GM23338 (cell line): ENCODE data around the gene YAP1. TPM values are rescaled to one million over a fixed set of nuclear protein-coding genes. Genes with fewer than 3 reads are reported as not detected.

Source experiments
- ATAC-seq: fragments of 200-7000 bp; cut with Tn5 transposase; 3 replicates; pipeline ENCODE4 v1.9.1; 2020
- DNase-seq: peaks from one replicate; pipeline ENCODE4 v3.0.0-alpha.2; 2015; ENCODE audit warnings: low spot score
- H2AFZ ChIP-seq: fragments of 200-600 bp; sonication (generic); 2 replicates; pipeline ENCODE4 v1.8.0; 2016; ENCODE audit warnings: antibody characterized with exemption, mild to moderate bottlenecking, moderate library complexity
- H3F3A ChIP-seq: fragments of 200-600 bp; sonication (generic); replicated peaks from 2 replicates; pipeline ENCODE4 v1.8.0; 2017; ENCODE audit warnings: antibody characterized with exemption, mixed run types, low read depth
- H3K27ac ChIP-seq: fragments of 200-600 bp; sonication (generic); 2 replicates; pipeline ENCODE4 v1.6.1; 2016; ENCODE audit warnings: low read depth
- H3K27me3 ChIP-seq: fragments of 200-600 bp; sonication (generic); 2 replicates; pipeline ENCODE4 v1.8.0; 2016; ENCODE audit warnings: mild to moderate bottlenecking, mixed run types, moderate library complexity; ENCODE audit not compliant: insufficient read depth
- H3K36me3 ChIP-seq: fragments of 200-600 bp; sonication (generic); 2 replicates; pipeline ENCODE4 v1.8.0; 2016; ENCODE audit warnings: mild to moderate bottlenecking; ENCODE audit not compliant: insufficient read depth
- H3K4me1 ChIP-seq: fragments of 200-600 bp; sonication (generic); 2 replicates; pipeline ENCODE4 v1.8.0; 2016; ENCODE audit warnings: mild to moderate bottlenecking, moderate library complexity; ENCODE audit not compliant: insufficient read depth
- H3K4me2 ChIP-seq: fragments of 200-600 bp; sonication (generic); 2 replicates; pipeline ENCODE4 v1.7.1; 2017; ENCODE audit warnings: mixed run types
- H3K4me3 ChIP-seq: fragments of 200-600 bp; sonication (generic); 2 replicates; pipeline ENCODE4 v1.6.1; 2016; ENCODE audit warnings: mixed run types
- H3K79me2 ChIP-seq: fragments of 200-600 bp; sonication (generic); replicated peaks from 2 replicates; pipeline ENCODE4 v1.8.0; 2017; ENCODE audit warnings: mild to moderate bottlenecking; ENCODE audit not compliant: insufficient read depth
- H3K9me2 ChIP-seq: fragments of 200-600 bp; sonication (generic); 2 replicates; pipeline ENCODE4 v1.8.0; 2017; ENCODE audit not compliant: insufficient read depth
- H4K20me1 ChIP-seq: fragments of 200-600 bp; sonication (generic); replicated peaks from 2 replicates; pipeline ENCODE4 v1.8.0; 2017; ENCODE audit warnings: mild to moderate bottlenecking; ENCODE audit not compliant: insufficient read depth
- H3K27ac Mint-ChIP-seq: 2 replicates; pipeline ENCODE4 v1.8.0; 2020; ENCODE audit warnings: inconsistent platforms, mild to moderate bottlenecking, moderate library complexity, mixed read lengths
- H3K27me3 Mint-ChIP-seq: 3 replicates; pipeline ENCODE4 v1.8.0; 2022; ENCODE audit warnings: low read depth, mild to moderate bottlenecking, moderate library complexity, mixed read lengths, inconsistent platforms; ENCODE audit not compliant: insufficient read depth, poor library complexity
- H3K36me3 Mint-ChIP-seq: 3 replicates; pipeline ENCODE4 v1.8.0; 2021; ENCODE audit warnings: low read depth, mild to moderate bottlenecking, inconsistent platforms, moderate library complexity, mixed read lengths
- H3K4me1 Mint-ChIP-seq: 3 replicates; pipeline ENCODE4 v1.8.0; 2020; ENCODE audit warnings: mild to moderate bottlenecking, inconsistent platforms, mixed read lengths
- H3K4me3 Mint-ChIP-seq: 3 replicates; pipeline ENCODE4 v1.8.0; 2021; ENCODE audit warnings: moderate library complexity, mild to moderate bottlenecking, inconsistent platforms, mixed read lengths
- H3K9me3 Mint-ChIP-seq: 3 replicates; pipeline ENCODE4 v1.8.0; 2020; ENCODE audit warnings: moderate library complexity, mild to moderate bottlenecking, inconsistent platforms, mixed read lengths
- CREB1 ChIP-seq: fragments of 250-450 bp; sonication (Bioruptor Pico); IDR thresholded peaks from 2 replicates; pipeline ENCODE4 v1.5.0; 2020; ENCODE audit warnings: low read depth, mild to moderate bottlenecking, moderate library complexity
- EZH2phosphoT487 ChIP-seq: fragments of 200-600 bp; sonication (generic); IDR thresholded peaks from one replicate; pipeline ENCODE4 v1.8.1; 2018; ENCODE audit warnings: antibody characterized with exemption; ENCODE audit not compliant: unreplicated experiment
- NANOG ChIP-seq: IDR thresholded peaks from 2 replicates; pipeline ENCODE4 v1.6.1; 2016; ENCODE audit warnings: antibody characterized with exemption, borderline replicate concordance
- POLR2AphosphoS5 ChIP-seq: IDR thresholded peaks from 2 replicates; pipeline ENCODE4 v1.6.1; 2016; ENCODE audit warnings: antibody characterized with exemption, low read depth
- STAT1 ChIP-seq: IDR thresholded peaks from one replicate; pipeline ENCODE4 v1.6.1; 2016; ENCODE audit warnings: antibody characterized with exemption; ENCODE audit not compliant: unreplicated experiment
- polyA plus RNA-seq: library from polyadenylated mRNA; unstranded; fragments of >200 nt; fragmentation: Nextera tagmentation; extraction: Ambion mirVana; gene quantifications from 2 replicates; pipeline ENCODE4 v1.2.1, GENCODE V29; 2016
- total RNA-seq: library from RNA; depleted of rRNA; stranded (reverse); fragments of >200 nt; shearing (Covaris generic); gene quantifications from 2 replicates; pipeline ENCODE4 v1.2.3, GENCODE V29; 2014
- TF ChIP-seq, protein P1 (sequence below): IDR thresholded peaks from one replicate; pipeline ENCODE4 v1.6.1; 2018; ENCODE audit warnings: antibody characterized with exemption; ENCODE audit not compliant: unreplicated experiment
- TF ChIP-seq, protein P2 (sequence below), 2 experiments: fragments of 200-600 bp in 1 of 2; sonication (generic) in 1 of 2; conservative IDR thresholded peaks; 2 replicates each; pipeline versions ENCODE4 v1.5.1 to v1.6.1; 2016 to 2017; ENCODE audit warnings: antibody characterized with exemption in 2 of 2, low read depth in 2 of 2, mild to moderate bottlenecking in 2 of 2, moderate library complexity in 1 of 2

Gene YAP1
- total and polyA plus RNA-seq, 2 experiments from 2014 or later: 17.2 to 155 TPM

DNA sequence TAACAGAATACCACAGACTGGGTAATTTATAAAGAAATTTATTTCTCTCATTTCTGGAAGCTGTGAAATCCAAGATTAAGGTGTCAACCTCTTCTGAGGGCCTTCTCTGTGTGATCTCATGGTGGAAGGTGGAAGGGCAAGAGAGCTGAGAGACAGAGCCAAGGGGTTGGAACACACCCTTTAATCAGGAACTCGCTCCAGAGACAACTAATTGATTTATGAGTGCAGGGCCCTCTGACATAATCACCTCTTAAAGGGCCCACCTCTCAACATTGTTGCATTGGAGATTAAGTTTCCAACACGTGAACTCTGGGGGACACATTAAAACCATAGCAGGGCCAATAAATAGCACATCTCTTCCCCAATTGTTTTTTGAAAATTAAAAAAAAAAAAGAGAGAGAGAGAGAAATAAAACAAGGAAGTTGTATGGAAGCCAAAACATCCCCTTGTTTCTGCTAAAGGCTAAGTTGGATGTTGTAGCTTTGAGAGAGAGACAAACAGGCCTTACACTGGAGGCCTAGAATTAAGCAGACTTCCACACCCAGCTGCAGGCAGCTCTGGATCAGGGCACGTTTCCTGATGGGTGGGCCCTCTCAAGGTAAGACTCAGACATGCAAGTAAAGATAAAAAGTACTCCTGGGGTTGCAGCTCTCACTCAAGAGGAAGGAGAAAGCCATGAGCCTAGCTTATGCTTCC, 142.9 kb downstream of the YAP1 start:
- Mint-ChIP-seq H3K4me3 (no peak overlapping the region), H3K4me1 (peaks cover 8% of the 10 kb centered on the region), H3K27me3 (peaks cover 2% of the 10 kb centered on the region), H3K27ac (no peak overlapping the region), H3K36me3 (no peaks in the 10 kb centered on the region; the same call in 2 of the 3 replicates), H3K9me3 (no peaks in the 10 kb centered on the region)
- H3K4me3 ChIP-seq: no peak overlapping the region
- peak overlapping the region; percentile 15; the same call in 1 of the 2 replicates for H2AFZ ChIP-seq
- no peaks in the 10 kb centered on the region for H3K36me3 ChIP-seq
- no peaks in the 10 kb centered on the region for H3K9me2 ChIP-seq
- H3F3A ChIP-seq: no peaks in the 10 kb centered on the region
- H3K27me3 ChIP-seq: no peaks in the 10 kb centered on the region
- H3K4me2 ChIP-seq: no peak overlapping the region
- TF ChIP-seq, protein P1, sequence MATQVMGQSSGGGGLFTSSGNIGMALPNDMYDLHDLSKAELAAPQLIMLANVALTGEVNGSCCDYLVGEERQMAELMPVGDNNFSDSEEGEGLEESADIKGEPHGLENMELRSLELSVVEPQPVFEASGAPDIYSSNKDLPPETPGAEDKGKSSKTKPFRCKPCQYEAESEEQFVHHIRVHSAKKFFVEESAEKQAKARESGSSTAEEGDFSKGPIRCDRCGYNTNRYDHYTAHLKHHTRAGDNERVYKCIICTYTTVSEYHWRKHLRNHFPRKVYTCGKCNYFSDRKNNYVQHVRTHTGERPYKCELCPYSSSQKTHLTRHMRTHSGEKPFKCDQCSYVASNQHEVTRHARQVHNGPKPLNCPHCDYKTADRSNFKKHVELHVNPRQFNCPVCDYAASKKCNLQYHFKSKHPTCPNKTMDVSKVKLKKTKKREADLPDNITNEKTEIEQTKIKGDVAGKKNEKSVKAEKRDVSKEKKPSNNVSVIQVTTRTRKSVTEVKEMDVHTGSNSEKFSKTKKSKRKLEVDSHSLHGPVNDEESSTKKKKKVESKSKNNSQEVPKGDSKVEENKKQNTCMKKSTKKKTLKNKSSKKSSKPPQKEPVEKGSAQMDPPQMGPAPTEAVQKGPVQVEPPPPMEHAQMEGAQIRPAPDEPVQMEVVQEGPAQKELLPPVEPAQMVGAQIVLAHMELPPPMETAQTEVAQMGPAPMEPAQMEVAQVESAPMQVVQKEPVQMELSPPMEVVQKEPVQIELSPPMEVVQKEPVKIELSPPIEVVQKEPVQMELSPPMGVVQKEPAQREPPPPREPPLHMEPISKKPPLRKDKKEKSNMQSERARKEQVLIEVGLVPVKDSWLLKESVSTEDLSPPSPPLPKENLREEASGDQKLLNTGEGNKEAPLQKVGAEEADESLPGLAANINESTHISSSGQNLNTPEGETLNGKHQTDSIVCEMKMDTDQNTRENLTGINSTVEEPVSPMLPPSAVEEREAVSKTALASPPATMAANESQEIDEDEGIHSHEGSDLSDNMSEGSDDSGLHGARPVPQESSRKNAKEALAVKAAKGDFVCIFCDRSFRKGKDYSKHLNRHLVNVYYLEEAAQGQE: no peak
- TF ChIP-seq, protein P2, sequence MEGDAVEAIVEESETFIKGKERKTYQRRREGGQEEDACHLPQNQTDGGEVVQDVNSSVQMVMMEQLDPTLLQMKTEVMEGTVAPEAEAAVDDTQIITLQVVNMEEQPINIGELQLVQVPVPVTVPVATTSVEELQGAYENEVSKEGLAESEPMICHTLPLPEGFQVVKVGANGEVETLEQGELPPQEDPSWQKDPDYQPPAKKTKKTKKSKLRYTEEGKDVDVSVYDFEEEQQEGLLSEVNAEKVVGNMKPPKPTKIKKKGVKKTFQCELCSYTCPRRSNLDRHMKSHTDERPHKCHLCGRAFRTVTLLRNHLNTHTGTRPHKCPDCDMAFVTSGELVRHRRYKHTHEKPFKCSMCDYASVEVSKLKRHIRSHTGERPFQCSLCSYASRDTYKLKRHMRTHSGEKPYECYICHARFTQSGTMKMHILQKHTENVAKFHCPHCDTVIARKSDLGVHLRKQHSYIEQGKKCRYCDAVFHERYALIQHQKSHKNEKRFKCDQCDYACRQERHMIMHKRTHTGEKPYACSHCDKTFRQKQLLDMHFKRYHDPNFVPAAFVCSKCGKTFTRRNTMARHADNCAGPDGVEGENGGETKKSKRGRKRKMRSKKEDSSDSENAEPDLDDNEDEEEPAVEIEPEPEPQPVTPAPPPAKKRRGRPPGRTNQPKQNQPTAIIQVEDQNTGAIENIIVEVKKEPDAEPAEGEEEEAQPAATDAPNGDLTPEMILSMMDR (conservative IDR thresholded peaks at IDR 0.05; ENCODE audit: low read depth in 2 of 2): peak in 1 of 2 experiments; percentile 13; a peak in 1 of 4 replicates
- DNase-seq (peak; percentile 29), ATAC-seq (peak; percentile 86)
- H4K20me1 ChIP-seq: no peaks in the 10 kb centered on the region
- no peaks in the 10 kb centered on the region for H3K79me2 ChIP-seq
- peak overlapping the region; percentile 46; the same call in 1 of the 2 replicates for H3K27ac ChIP-seq
- no peaks in the 10 kb centered on the region for H3K4me1 ChIP-seq

DNA sequence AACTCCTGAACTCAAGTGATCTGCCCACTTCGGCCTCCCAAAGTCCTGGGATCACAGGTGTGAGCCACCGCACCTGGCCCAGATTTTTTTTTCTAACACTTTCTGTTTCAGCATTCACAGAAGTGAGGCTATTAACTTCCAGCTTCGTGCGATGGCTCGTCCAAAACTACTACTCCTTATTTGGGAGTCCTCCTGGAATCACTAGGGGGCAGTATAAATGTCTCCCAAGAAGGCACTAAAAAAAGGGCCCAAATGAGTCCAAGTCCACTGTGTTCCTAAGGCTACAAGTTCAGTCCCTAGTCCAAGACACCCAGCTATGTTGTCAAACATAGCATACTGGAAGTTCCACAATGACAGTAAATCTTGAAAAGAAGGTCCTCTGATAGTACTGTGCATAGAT, 143.8 kb downstream of the YAP1 start:
- H3K4me1 Mint-ChIP-seq: peaks cover 8% of the 10 kb centered on the region
- TF ChIP-seq NANOG (no peak), STAT1 (no peak), POLR2AphosphoS5 (no peak), EZH2phosphoT487 (no peak), CREB1 (CRISPR knock-in tag) (no peak)
- TF ChIP-seq, protein P2 (conservative IDR thresholded peaks at IDR 0.05; ENCODE audit: low read depth in 2 of 2): peak; percentile 74 to 75
- TF ChIP-seq, protein P1: no peak
- H3K36me3 Mint-ChIP-seq: no peaks in the 10 kb centered on the region
- H3K4me3 ChIP-seq: no peak overlapping the region
- H3K4me1 ChIP-seq: no peaks in the 10 kb centered on the region
- no peaks in the 10 kb centered on the region for H4K20me1 ChIP-seq
- peak; percentile 87 for DNase-seq
- peak; percentile 83 for ATAC-seq
- no peak overlapping the region for H3K27ac ChIP-seq
- no peaks in the 10 kb centered on the region for H3K9me3 Mint-ChIP-seq
- H3K27me3 Mint-ChIP-seq: peaks cover 2% of the 10 kb centered on the region
- H2AFZ ChIP-seq: no peak overlapping the region
- H3K4me3 Mint-ChIP-seq: no peak overlapping the region
- H3K4me2 ChIP-seq: no peak overlapping the region
- H3K9me2 ChIP-seq: no peaks in the 10 kb centered on the region
- H3K27me3 ChIP-seq: no peaks in the 10 kb centered on the region
- H3F3A ChIP-seq: no peaks in the 10 kb centered on the region
- H3K27ac Mint-ChIP-seq: no peak overlapping the region
- no peaks in the 10 kb centered on the region for H3K36me3 ChIP-seq
- H3K79me2 ChIP-seq: no peaks in the 10 kb centered on the region
